ENCODE measurements around the gene KLHL24. TPM values are rescaled to one million over a fixed set of nuclear protein-coding genes. Genes with fewer than 3 reads are reported as not detected.
A peak's percentile ranks its signal among the peaks of the same experiment; 100 is the strongest.

The KLHL24 gene
- polyA plus RNA-seq (2011; rRNA removed), result 11.0 and 22.3 TPM in 2 replicates
- 27.1 and 27.6 TPM in 2 replicates for polyA minus RNA-seq (2011; rRNA and poly(A)+ RNA removed)

DNA sequence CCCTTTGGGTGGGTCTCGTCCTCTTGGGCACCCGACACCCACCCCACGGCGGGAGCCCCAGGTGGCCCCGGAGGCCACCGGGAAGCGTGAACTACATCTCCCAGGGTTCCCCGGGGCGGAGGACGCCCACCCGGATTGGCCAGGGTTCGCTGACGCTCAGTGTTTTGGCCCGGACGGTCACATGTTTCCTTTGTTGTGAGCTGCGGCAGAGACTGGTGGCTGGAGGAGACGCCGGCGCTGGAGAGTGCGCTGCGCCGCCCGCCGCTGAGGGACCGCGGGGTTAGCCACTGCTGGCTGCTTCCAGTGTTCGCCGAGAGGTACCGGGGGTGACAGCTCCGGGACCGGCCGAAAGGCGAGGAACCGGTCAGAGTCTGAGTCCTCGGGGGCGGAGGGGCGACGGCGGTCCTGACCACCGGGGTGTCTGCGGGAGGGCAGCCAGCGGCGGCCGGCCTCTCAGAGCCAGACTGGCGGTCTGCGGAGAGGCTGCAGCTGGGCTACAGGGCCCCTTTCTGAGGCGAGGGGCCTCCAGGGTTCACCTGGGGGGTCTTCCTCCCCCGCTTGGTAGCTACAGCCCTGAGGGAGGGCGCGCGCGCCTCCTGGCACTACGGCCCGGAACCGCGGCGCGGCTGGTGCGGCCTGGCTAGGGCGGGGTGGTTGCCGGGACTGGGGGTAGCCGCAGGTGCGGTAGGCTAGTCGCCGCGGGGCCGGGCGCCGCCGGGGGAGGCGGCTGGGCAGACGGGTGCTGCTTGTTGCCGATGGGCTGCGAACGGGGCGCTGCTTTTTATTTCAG is at the start of gene KLHL24:
Gene KLHL24, plus strand, starts transcription at position 193 of the 790 bp plus-strand sequence. CDS start 14,734 bp downstream, outside the sequence.
- CTCF ChIA-PET, result interaction anchor here (1.4 to 2.7 kb wide), 2 partner anchors 131 to 152 kb away, joined by 3 to 9 read pairs; no protein-coding TSS in a partner anchor
- TF ChIP-seq, protein P1, sequence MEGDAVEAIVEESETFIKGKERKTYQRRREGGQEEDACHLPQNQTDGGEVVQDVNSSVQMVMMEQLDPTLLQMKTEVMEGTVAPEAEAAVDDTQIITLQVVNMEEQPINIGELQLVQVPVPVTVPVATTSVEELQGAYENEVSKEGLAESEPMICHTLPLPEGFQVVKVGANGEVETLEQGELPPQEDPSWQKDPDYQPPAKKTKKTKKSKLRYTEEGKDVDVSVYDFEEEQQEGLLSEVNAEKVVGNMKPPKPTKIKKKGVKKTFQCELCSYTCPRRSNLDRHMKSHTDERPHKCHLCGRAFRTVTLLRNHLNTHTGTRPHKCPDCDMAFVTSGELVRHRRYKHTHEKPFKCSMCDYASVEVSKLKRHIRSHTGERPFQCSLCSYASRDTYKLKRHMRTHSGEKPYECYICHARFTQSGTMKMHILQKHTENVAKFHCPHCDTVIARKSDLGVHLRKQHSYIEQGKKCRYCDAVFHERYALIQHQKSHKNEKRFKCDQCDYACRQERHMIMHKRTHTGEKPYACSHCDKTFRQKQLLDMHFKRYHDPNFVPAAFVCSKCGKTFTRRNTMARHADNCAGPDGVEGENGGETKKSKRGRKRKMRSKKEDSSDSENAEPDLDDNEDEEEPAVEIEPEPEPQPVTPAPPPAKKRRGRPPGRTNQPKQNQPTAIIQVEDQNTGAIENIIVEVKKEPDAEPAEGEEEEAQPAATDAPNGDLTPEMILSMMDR (IDR thresholded peaks at IDR 0.05; ENCODE audit: insufficient read depth, low read depth, low read length), result no peak
- Histone ChIP-seq H3K4me3 (ENCODE audit: low read depth, low read length) (peak within 1 kb of the TSS; percentile 71), H3K36me3 (ENCODE audit: control insufficient read depth, insufficient read depth, low read length) (no peaks in the 10 kb centered on the region), H3K27me3 (ENCODE audit: control insufficient read depth, insufficient read depth, low read length) (no peaks in the 10 kb centered on the region)
- POLR2A ChIA-PET, result interaction anchor here (0.6 kb wide), 2 partner anchors 10 to 27 kb away, joined by 3 to 7 read pairs; no protein-coding TSS in a partner anchor
- DNase-seq (ENCODE audit: low read depth), result peak; percentile 54

DNA sequence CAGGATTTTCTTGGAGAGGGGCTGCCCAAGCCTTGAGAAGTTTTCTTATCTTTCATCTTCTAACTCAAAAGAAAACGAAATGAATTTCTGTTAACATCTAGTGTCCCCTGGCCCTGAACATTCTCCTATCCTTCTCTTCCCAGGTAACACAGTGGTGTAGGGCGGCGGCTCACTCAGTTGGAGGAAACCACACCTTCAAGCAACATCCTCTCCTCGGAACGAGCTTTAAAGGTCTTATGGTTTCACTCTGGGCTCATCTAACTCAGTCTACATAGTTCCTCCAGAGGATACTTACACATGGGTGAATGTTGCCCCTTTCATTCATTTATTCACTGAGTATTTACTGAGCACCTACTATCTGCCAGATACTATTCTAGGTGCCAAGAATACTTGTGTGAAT is 48.9 kb upstream of the KLHL24 start:
- ChIA-PET POLR2A (no interaction called here), CTCF (no interaction called here)
- TF ChIP-seq, protein P1 (IDR thresholded peaks at IDR 0.05; ENCODE audit: insufficient read depth, low read depth, low read length), result no peak
- no peak for DNase-seq (ENCODE audit: low read depth)
- Histone ChIP-seq H3K27me3 (ENCODE audit: control insufficient read depth, insufficient read depth, low read length) (no peaks in the 10 kb centered on the region; the same call in none of the 2 replicates), H3K4me3 (ENCODE audit: low read depth, low read length) (no peak overlapping the region), H3K36me3 (ENCODE audit: control insufficient read depth, insufficient read depth, low read length) (no peaks in the 10 kb centered on the region)

GRCh38 chr3:183587336-183587735 is 48.1 kb upstream of the KLHL24 start:
- CTCF ChIA-PET, result no interaction called here
- POLR2A ChIA-PET, result no interaction called here
- Histone ChIP-seq H3K27me3 (ENCODE audit: control insufficient read depth, insufficient read depth, low read length) (no peaks in the 10 kb centered on the region; the same call in none of the 2 replicates), H3K36me3 (ENCODE audit: control insufficient read depth, insufficient read depth, low read length) (no peaks in the 10 kb centered on the region), H3K4me3 (ENCODE audit: low read depth, low read length) (no peak overlapping the region)
- DNase-seq (ENCODE audit: low read depth), result no peak
- TF ChIP-seq, protein P1 (IDR thresholded peaks at IDR 0.05; ENCODE audit: insufficient read depth, low read depth, low read length), result no peak

GRCh38 chr3:183590442-183590841 is 45.0 kb upstream of the KLHL24 start:
- CTCF ChIA-PET, result interaction anchor here (1.7 kb wide), 1 partner anchor 9 kb away, joined by 3 read pairs; no protein-coding TSS in a partner anchor

More at GRCh38 chr3:183590442-183590841, 45.0 kb upstream of the KLHL24 start:
- DNase-seq (ENCODE audit: low read depth), result no peak
- TF ChIP-seq, protein P1 (IDR thresholded peaks at IDR 0.05; ENCODE audit: insufficient read depth, low read depth, low read length), result no peak
- no peaks in the 10 kb centered on the region for H3K36me3 ChIP-seq (ENCODE audit: control insufficient read depth, insufficient read depth, low read length)
- H3K27me3 ChIP-seq (ENCODE audit: control insufficient read depth, insufficient read depth, low read length), result no peaks in the 10 kb centered on the region; the same call in 1 of the 2 replicates
- POLR2A ChIA-PET, result no interaction called here
- no peak overlapping the region for H3K4me3 ChIP-seq (ENCODE audit: low read depth, low read length)
